K562 (cell line): ENCODE measurements around the gene MUCL3. TPM values are rescaled to one million over a fixed set of nuclear protein-coding genes. Genes with fewer than 3 reads are reported as not detected.

Source experiments
- AFF1 ChIP-seq, 2 experiments: fragments of 450-650 bp; IDR thresholded peaks; 2 replicates each; pipeline ENCODE4 v1.6.1; 2018; ENCODE audit warnings: mild to moderate bottlenecking in 2 of 2, low read depth in 1 of 2; ENCODE audit not compliant: partially characterized antibody in 2 of 2
- CBFA2T2 ChIP-seq: fragments of 450-650 bp; conservative IDR thresholded peaks from 2 replicates; pipeline ENCODE4 v1.6.1; 2017; ENCODE audit warnings: mild to moderate bottlenecking
- E2F6 ChIP-seq, 2 experiments: IDR thresholded peaks; 2 replicates each; pipeline ENCODE4 v1.6.1; 2011; ENCODE audit warnings: borderline replicate concordance in 1 of 2, control low read depth in 1 of 2, low read depth in 1 of 2, low read length in 1 of 2, mild to moderate bottlenecking in 1 of 2, mixed read lengths in 1 of 2, moderate library complexity in 1 of 2; ENCODE audit not compliant: insufficient read depth in 1 of 2, insufficient read length in 1 of 2, poor library complexity in 1 of 2, severe bottlenecking in 1 of 2; ENCODE audit errors: extremely low read depth in 1 of 2
- GATAD2B ChIP-seq: fragments of 450-650 bp; IDR thresholded peaks from 2 replicates; pipeline ENCODE4 v1.6.1; 2017; ENCODE audit warnings: mild to moderate bottlenecking, borderline replicate concordance
- HINFP ChIP-seq: fragments of 450-650 bp; conservative IDR thresholded peaks from 2 replicates; pipeline ENCODE4 v1.6.1; 2016; ENCODE audit warnings: missing genetic modification characterization, low read depth, mild to moderate bottlenecking, control low read depth, missing compliant biosample characterization
- HMG20A ChIP-seq: fragments of 450-650 bp; formaldehyde crosslinking; conservative IDR thresholded peaks from 2 replicates; pipeline ENCODE4 v1.4.0; 2020; ENCODE audit warnings: mild to moderate bottlenecking, mixed read lengths
- HMG20B ChIP-seq: fragments of 250-450 bp; sonication (Bioruptor Pico); IDR thresholded peaks from 2 replicates; pipeline ENCODE4 v1.5.0; 2021; ENCODE audit warnings: mild to moderate bottlenecking
- NFXL1 ChIP-seq: fragments of 450-650 bp; formaldehyde crosslinking; IDR thresholded peaks from 2 replicates; pipeline ENCODE4 v1.4.0; 2021; ENCODE audit warnings: mild to moderate bottlenecking
- NR2C2 ChIP-seq, 2 experiments: fragments of 200-800 bp in 1 of 2; sonication (Bioruptor generic) in 1 of 2; sonication (generic) in 1 of 2; formaldehyde crosslinking in 1 of 2; IDR thresholded peaks; 2 replicates each; pipeline versions ENCODE4 v1.6.1 to v1.8.0; 2016 to 2022; ENCODE audit warnings: mild to moderate bottlenecking in 1 of 2, missing compliant biosample characterization in 1 of 2, missing genetic modification characterization in 1 of 2, missing genetic modification reagents in 1 of 2
- PCBP2 ChIP-seq: fragments of 200-400 bp; formaldehyde crosslinking; IDR thresholded peaks from 2 replicates; pipeline ENCODE4 v1.6.1; 2018; ENCODE audit warnings: low read length, low read depth, mild to moderate bottlenecking, moderate library complexity; ENCODE audit not compliant: poor library complexity, severe bottlenecking
- PML ChIP-seq: IDR thresholded peaks from 2 replicates; pipeline ENCODE4 v1.6.1; 2012; ENCODE audit warnings: low read length, inconsistent platforms
- PTTG1 ChIP-seq: fragments of 450-650 bp; IDR thresholded peaks from 2 replicates; pipeline ENCODE4 v1.6.1; 2016; ENCODE audit warnings: low read depth, mild to moderate bottlenecking, missing genetic modification characterization, missing compliant biosample characterization
- SMARCA4 ChIP-seq: fragments of 450-650 bp; IDR thresholded peaks from 2 replicates; pipeline ENCODE4 v1.6.1; 2016
- SREBF2 ChIP-seq: sonication (generic); formaldehyde crosslinking; IDR thresholded peaks from 2 replicates; pipeline ENCODE4 v1.4.0; 2020; ENCODE audit warnings: mild to moderate bottlenecking, missing genetic modification reagents
- ZNF143 ChIP-seq: sonication (generic); formaldehyde crosslinking; IDR thresholded peaks from 2 replicates; pipeline ENCODE4 v1.9.0; 2022; ENCODE audit warnings: mild to moderate bottlenecking, missing genetic modification reagents
- ZNF431 ChIP-seq: sonication (generic); formaldehyde crosslinking; IDR thresholded peaks from 2 replicates; pipeline ENCODE4 v1.8.0; 2022; ENCODE audit warnings: mild to moderate bottlenecking, missing genetic modification reagents
- ZNF668 ChIP-seq: fragments of 250-450 bp; sonication (Bioruptor Pico); IDR thresholded peaks from 2 replicates; pipeline ENCODE4 v1.8.0; 2022; ENCODE audit warnings: mild to moderate bottlenecking, inconsistent platforms
- ZNF780A ChIP-seq: fragments of 250-450 bp; sonication (Bioruptor Pico); IDR thresholded peaks from 2 replicates; pipeline ENCODE4 v1.5.0; 2021; ENCODE audit warnings: mild to moderate bottlenecking
- polyA plus RNA-seq, 8 experiments: library from polyadenylated mRNA; depleted of rRNA in 4 of 8; stranded (reverse) in 5 of 8; unstranded in 3 of 8; fragments of >200 nt; fragmentation: Nextera tagmentation in 2 of 8; fragmentation: Illumina TruSeq in 1 of 8; extraction: Ambion mirVana in 2 of 8; extraction: Trizol in 1 of 8; gene quantifications; 2 replicates each; pipeline versions ENCODE4 v1.2.1 to v1.2.3, GENCODE V29; 2011 to 2014; ENCODE audit warnings: inconsistent platforms in 1 of 8, missing spikeins in 1 of 8
- total RNA-seq, 7 experiments: library from RNA; depleted of rRNA in 6 of 7; stranded (reverse); fragments of >200 nt in 6 of 7; fragmentation: Illumina TruSeq in 2 of 7; extraction: Trizol in 2 of 7; gene quantifications; 2 replicates each; pipeline versions ENCODE4 v1.2.1 to v1.2.3, GENCODE V29; 2011 to 2021; ENCODE audit warnings: low replicate concordance in 1 of 7

The MUCL3 gene
- total and polyA plus RNA-seq, 9 of the 15 experiments (the other 6 are each of a cell fraction or from before 2014, with no cell fraction given) = 0.07 TPM; not detected in 8

- TF ChIP-seq PML = no peak
- no peak for TF ChIP-seq NFXL1 (CRISPR knock-in tag)
- TF ChIP-seq PTTG1 (tag) = no peak
- TF ChIP-seq CBFA2T2 = no peak
- no peak for TF ChIP-seq HMG20A (CRISPR knock-in tag)
- no peak for TF ChIP-seq ZNF431 (CRISPR knock-in tag)
- TF ChIP-seq GATAD2B = no peak
- no peak for TF ChIP-seq E2F6 (IDR thresholded peaks at IDR 0.05; ENCODE audit: borderline replicate concordance in 1 of 2, extremely low read depth in 1 of 2, insufficient read depth in 1 of 2, insufficient read length in 1 of 2, low read depth in 1 of 2, low read length in 1 of 2, poor library complexity in 1 of 2, severe bottlenecking in 1 of 2)
- no peak for TF ChIP-seq PCBP2
- TF ChIP-seq NR2C2 (CRISPR knock-in tag; IDR thresholded peaks at IDR 0.05) = no peak
- TF ChIP-seq NR2C2 (tag; IDR thresholded peaks at IDR 0.05) = no peak
- TF ChIP-seq HINFP (tag) = no peak
- no peak for TF ChIP-seq ZNF780A
- TF ChIP-seq AFF1 (IDR thresholded peaks at IDR 0.05; ENCODE audit: low read depth in 1 of 2, partially characterized antibody in 2 of 2) = no peak
- no peak for TF ChIP-seq SREBF2 (CRISPR knock-in tag)
- TF ChIP-seq ZNF668 (CRISPR knock-in tag) = no peak
- TF ChIP-seq ZNF143 = no peak
- TF ChIP-seq SMARCA4 = no peak
- no peak for TF ChIP-seq HMG20B
Measured at GRCh38 chr6:30913721-30914075, 27.1 kb upstream of the MUCL3 start (continued).
